Ovary (tissue), 3 donors: ENCODE results near the gene FRY.

ENCODE experiments used
- CTCF ChIP-seq, 3 donors: fragments of 450-650 bp in 2 of 3; fragments of 200-600 bp in 1 of 3; IDR thresholded peaks; one replicate each; pipeline versions ENCODE4 v1.5.1 to v1.8.0; 2016 to 2022; ENCODE audit warnings: antibody characterized with exemption in 3 of 3, mild to moderate bottlenecking in 1 of 3
- POLR2A ChIP-seq: fragments of 450-650 bp; IDR thresholded peaks from one replicate; pipeline ENCODE4 v1.6.1; 2017; ENCODE audit warnings: antibody characterized with exemption, mild to moderate bottlenecking, moderate library complexity
- donor health status: DM: no; HTN: no; CAD: no.

DNA sequence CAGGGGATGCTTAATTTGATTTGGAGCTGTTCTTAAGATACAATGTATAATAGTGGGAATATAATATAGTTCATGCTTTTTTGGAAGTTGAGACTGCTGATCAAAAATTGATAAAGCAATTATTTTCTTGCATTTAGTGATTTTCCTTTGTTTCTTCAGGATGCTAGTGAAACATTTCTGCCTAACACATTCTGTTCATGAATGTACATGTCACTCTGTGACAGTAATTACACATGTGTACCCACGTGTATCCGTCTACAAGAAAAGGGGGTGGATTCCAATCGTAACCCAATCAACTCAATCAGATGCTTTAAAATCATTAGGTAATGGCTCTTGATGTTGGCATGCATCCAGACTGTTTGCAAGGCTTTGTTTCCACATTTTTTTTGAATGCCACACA lies 5.0 kb upstream of the FRY start:
- TF ChIP-seq CTCF (IDR thresholded peaks at IDR 0.05): no peak
- TF ChIP-seq POLR2A: no peak
